Epithelial cell of proximal tubule (primary cell): Measurements from ENCODE around the gene ARMH4. TPM values are rescaled to one million over a fixed set of nuclear protein-coding genes. Genes with fewer than 3 reads are reported as not detected.

Experiments
- DNase-seq: peaks from one replicate; pipeline ENCODE4 v3.0.0-alpha.2; 2011; ENCODE audit warnings: low read depth
- H3K4me3 ChIP-seq: 2 replicates; pipeline ENCODE4 v1.5.1; 2011; ENCODE audit warnings: low read depth, mild to moderate bottlenecking, low read length
- total RNA-seq: library from RNA; depleted of rRNA; stranded (reverse); fragments of >200 nt; gene quantifications from 2 replicates; pipeline ENCODE4 v1.2.3, GENCODE V29; 2015
- TF ChIP-seq, protein P1 (sequence below): conservative IDR thresholded peaks from 2 replicates; pipeline ENCODE4 v1.5.1; 2012; ENCODE audit warnings: low read depth, mild to moderate bottlenecking, low read length

Gene ARMH4
- total RNA-seq, 1 donor from 2014 or later = 4.4 TPM

DNA sequence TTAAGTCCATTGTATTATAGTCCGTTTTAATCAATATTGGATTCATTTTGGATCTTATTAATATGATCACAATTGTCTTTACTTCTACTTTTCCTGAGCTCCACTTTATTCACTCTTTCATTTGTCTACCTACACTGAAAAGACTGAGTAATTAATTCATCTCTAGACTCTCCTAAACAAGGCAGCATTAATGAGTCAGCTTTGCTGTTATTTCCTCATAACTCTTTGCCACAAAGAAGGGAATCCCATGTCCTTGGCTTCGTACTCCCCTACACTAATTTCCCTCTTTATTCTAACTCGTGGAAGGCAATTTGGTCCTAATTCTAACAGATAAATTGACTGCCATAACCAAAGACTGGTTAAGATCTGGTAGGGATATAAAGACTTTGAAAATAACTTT lies 91.9 kb downstream of the ARMH4 start:
- no peak for DNase-seq
- H3K4me3 ChIP-seq = no peak overlapping the region
- TF ChIP-seq, protein P1, sequence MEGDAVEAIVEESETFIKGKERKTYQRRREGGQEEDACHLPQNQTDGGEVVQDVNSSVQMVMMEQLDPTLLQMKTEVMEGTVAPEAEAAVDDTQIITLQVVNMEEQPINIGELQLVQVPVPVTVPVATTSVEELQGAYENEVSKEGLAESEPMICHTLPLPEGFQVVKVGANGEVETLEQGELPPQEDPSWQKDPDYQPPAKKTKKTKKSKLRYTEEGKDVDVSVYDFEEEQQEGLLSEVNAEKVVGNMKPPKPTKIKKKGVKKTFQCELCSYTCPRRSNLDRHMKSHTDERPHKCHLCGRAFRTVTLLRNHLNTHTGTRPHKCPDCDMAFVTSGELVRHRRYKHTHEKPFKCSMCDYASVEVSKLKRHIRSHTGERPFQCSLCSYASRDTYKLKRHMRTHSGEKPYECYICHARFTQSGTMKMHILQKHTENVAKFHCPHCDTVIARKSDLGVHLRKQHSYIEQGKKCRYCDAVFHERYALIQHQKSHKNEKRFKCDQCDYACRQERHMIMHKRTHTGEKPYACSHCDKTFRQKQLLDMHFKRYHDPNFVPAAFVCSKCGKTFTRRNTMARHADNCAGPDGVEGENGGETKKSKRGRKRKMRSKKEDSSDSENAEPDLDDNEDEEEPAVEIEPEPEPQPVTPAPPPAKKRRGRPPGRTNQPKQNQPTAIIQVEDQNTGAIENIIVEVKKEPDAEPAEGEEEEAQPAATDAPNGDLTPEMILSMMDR = no peak

DNA sequence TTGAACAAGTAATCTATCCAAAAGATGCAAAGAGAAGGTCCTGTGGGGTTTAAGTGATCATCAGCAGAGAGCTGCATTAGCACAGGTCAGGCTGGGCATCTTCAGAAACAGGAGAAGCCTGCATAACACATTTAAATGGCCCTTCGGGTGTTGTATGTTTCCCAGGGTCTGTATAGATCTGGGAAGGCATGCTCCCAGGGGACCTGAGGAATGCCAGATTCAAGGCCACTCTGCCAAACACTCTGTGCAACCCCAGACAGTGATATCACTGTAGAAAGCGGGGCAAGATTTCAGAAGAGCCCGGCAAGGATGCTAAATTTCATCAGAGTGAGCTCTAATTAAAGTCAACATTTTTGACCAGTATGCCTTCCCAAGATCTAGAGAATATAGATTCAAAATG lies 92.9 kb downstream of the ARMH4 start:
- no peak overlapping the region for H3K4me3 ChIP-seq
- no peak for DNase-seq
- TF ChIP-seq, protein P1 = no peak

- no peak overlapping the region for H3K4me3 ChIP-seq
- TF ChIP-seq, protein P1 = no peak
- no peak for DNase-seq
Observed at GRCh38 chr14:58055497-58056010, 96.5 kb downstream of the ARMH4 start.

DNA sequence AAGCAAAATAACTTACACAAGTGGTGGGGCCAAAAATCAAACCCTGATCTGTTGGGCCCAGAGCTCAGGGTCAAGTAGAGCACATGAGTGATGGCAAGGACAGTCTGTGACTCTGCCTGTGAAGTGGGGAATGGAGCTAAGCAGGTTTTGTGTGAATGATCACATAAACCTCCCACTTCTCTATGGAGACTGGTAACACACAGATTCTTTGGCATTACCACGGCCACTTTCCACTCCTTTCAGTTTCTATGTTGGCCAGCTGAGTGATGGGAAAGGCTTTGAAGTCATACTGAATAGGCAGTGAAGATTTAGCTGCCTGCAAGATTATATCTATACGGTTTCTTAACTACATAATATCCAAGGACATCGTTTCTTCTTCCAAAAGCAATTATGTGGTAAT lies 97.9 kb downstream of the ARMH4 start:
- no peak overlapping the region for H3K4me3 ChIP-seq
- DNase-seq = no peak
- TF ChIP-seq, protein P1 = no peak

GRCh38 chr14:58048219-58048618 lies 103.8 kb downstream of the ARMH4 start:
- no peak overlapping the region for H3K4me3 ChIP-seq
- TF ChIP-seq, protein P1 = no peak
- DNase-seq = no peak

DNA sequence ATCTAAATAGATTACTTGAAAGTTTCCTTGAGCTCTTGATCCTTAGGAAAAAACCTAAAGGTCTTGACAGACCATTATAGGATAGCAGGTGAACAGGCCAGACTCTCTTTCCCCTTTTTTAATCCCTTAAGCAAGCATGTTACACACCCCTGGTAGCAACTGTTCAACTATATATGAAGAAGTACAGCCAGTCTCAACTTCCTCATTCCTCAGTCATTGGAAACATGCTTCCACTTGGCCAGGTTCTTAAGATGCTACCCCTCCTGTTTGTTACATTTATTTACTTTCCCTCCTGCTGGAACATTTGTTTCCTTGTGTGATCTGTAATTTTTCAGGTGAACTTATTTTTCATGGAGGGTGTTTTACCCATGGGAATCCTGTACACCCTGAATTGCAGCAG lies 124.1 kb downstream of the ARMH4 start:
- TF ChIP-seq, protein P1 = no peak
- DNase-seq = peak; percentile 9
- no peak overlapping the region for H3K4me3 ChIP-seq

GRCh38 chr14:58026967-58027366 lies 125.0 kb downstream of the ARMH4 start:
- no peak for DNase-seq

More at GRCh38 chr14:58026967-58027366, 125.0 kb downstream of the ARMH4 start:
- TF ChIP-seq, protein P1 = no peak
- H3K4me3 ChIP-seq = no peak overlapping the region
